Measurements from ENCODE around the gene PLXNB3.

PLXNB3 gene

DNA sequence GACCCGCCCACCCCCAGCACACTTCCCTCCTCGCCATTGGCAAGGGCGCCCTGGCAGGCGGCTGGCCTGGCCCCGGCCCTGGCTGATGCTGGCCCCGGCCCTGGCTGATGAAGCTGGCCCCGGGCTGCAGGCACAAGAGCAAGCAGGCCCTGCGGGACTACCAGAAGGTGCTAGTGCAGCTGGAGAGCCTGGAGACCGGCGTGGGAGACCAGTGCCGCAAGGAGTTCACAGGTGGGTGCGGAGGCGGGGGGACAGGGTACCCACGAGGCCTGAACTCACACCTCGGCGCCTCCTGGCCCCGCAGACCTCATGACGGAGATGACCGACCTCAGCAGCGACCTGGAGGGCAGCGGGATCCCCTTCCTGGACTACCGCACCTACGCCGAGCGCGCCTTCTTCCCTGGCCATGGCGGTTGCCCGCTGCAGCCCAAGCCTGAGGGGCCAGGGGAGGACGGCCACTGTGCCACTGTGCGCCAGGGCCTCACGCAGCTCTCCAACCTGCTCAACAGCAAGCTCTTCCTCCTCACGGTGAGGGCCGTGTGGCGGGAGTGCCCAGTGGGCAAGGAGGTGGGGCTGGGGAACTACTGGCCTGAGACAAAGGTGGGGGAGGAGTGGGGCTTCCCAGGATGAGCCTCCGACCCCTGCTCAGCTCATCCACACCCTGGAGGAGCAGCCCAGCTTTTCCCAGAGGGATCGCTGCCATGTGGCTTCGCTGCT is 10.7 kb downstream of the PLXNB3 start:
- no peak for DNase-seq

GRCh38 chrX:153775293-153776119 is 11.5 kb downstream of the PLXNB3 start:
- no peak for DNase-seq

- DNase-seq = no peak
These were observed 12.1 kb downstream of the PLXNB3 start for GRCh38 chrX:153776120-153776599.

GRCh38 chrX:153776611-153777045 is 12.6 kb downstream of the PLXNB3 start:
- DNase-seq = peak; percentile 22

DNA sequence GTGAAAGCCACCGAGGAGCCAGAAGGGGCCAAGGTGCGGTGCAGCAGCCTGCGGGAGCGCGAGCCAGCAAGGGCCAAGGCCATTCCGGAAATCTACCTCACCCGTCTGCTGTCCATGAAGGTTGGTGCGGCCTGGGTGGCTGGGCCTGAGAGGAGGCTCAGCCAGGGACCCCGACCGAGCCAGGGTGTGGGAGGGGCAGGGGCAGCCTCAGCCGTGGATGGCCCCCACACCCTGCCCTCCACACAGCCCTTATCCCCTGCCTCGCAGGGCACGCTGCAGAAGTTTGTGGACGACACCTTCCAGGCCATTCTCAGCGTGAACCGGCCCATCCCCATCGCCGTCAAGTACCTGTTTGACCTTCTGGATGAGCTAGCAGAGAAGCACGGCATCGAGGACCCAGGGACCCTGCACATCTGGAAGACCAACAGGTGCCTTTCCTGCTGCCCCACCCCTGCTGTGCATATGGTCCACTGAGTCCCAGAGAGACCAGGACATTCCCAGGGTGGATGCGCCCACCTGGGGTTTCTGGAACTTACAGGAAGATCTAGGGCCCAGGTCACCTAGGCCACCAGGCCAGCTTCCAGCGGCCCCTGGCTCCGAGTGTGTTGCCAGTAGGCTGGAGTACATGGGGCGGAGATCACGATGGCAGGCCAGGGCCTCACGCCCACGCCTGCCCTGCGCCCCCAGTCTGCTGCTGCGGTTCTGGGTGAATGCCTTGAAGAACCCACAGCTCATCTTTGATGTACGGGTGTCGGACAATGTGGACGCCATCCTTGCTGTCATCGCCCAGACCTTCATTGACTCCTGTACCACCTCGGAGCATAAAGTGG is 13.4 kb downstream of the PLXNB3 start:
- DNase-seq = no peak

DNA sequence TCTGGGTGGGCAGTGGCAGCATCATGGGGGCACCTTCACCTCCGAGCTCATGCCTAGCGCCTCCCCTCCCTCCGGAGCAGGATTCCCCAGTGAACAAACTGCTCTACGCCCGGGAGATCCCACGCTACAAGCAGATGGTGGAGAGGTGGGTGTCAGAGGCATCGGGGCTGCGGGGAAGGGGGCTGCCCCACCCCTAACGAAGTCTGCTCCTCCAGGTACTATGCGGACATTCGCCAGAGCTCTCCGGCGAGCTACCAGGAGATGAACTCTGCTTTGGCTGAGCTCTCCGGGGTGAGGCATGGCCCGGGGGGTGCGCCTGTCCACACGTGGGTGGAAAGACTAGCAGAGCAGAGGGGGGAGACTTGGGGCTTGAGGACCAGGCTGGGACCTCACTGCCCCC is 14.1 kb downstream of the PLXNB3 start:
- no peak for DNase-seq

GRCh38 chrX:153778684-153779101 is 14.6 kb downstream of the PLXNB3 start:
- no peak for DNase-seq

DNA sequence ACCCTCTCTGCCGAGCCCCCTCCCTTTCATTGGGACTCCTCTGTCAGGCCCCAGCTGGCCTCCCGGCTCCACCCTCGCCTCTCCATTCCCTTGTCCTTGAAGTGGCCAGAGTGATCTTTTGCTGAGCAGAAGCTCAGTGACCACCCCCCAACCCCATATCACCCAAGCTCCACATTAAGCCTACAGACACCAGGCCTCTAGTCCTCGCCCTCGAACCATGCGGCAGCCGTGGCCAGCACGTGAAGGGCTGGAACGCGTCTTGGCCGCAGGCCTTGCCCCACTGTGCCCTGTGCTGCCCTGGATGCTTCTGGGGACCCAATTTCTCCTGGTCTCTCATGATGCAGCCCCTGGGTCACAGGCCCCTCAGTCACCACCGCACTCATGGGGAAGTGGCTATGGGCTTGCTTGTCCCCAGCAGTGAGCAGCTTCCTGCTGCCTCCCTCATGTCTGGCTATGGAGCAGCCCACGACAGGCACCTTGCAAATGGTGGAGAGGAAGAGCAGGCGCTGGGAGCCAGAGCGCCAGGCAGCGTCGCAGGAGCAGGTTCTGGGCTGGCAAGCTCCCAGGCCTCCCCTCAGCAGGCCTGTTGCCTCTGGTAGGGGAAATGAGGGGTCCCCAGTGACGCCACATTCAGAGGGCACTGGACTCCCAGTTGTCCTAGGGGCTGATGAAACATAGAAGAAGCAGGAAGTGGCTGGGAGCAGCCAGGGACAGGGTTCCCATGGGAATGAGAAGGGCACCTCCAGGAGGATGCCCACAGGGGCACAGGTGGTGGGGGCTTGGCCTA is 16.0 kb downstream of the PLXNB3 start:
- no peak for DNase-seq

DNA sequence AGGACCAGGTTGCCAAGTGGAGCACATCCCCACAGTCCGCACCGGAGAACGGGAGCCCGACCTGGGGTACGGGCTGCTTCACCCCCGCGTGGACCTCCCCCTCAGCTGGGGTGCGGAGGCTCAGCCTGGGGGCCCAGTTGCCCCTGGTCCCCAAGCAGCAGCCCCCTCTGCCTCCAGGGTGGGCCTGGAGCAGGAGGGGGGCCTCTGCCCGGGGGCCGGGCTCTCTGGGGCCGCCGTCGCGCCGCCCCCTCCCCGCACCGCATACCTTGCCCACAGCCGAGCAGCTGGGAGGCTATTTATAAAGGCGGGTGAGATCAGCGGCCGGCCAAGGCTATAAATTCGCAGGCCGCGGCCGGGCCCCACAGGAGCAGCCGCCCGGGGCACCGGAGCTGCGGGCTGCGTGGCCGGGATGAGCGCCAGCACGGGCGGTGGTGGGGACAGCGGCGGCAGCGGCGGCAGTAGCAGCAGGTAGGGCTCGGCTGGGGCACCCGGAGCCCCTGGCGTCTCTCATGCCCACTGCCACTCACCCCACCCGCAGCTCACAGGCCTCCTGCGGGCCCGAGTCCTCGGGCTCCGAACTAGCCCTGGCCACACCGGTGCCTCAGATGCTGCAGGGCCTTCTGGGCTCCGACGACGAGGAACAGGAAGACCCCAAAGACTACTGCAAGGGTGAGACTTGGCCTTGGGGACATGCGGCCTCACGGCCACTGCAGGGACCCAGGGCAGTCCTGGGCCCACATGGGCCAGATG is 16.8 kb downstream of the PLXNB3 start, which contains the start of gene SRPK3:
Gene SRPK3, plus strand, starts transcription at position 364 of the 750 bp plus-strand sequence. Its CDS starts 46 bp downstream, at position 410.
- DNase-seq = peak; percentile 12

- no peak for DNase-seq
These were observed 17.5 kb downstream of the PLXNB3 start for GRCh38 chrX:153781428-153782047.

- DNase-seq = peak; percentile 64
These were observed 18.3 kb downstream of the PLXNB3 start for GRCh38 chrX:153782313-153782712.

GRCh38 chrX:153782871-153783270 is 18.8 kb downstream of the PLXNB3 start:
- DNase-seq = no peak

GRCh38 chrX:153783378-153784013 is 19.4 kb downstream of the PLXNB3 start:
- no peak for DNase-seq

DNA sequence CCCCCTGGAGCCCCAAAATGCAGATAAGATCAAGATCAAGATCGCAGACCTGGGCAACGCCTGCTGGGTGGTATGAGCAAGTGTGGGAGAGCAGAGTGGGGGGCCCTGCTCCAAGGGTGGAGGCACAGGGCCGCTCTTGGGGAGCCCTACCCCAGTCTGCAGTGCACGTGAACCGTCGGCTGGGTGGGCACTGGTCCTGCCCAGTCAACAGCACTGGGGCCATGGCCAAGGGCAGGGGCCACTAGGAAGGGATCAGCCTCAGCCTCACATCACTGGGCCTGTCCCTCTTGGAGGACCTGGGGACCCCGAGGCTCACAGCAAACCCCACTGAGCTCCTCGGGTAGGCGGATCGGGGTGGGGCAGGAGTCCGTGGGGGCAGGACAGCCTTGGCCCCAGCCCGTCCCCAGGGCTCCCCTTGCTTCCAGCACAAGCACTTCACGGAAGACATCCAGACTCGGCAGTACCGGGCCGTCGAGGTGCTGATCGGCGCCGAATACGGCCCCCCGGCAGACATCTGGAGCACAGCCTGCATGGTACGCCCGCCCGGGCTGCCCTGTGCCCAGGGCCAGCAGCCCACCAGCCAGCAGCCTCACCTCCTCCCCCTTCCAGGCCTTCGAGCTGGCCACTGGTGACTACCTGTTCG is 20.4 kb downstream of the PLXNB3 start:
- no peak for DNase-seq

- no peak for DNase-seq
These were observed 22.6 kb downstream of the PLXNB3 start for GRCh38 chrX:153786669-153787068.

GRCh38 chrX:153789654-153790053 is 25.6 kb downstream of the PLXNB3 start:
- no peak for DNase-seq

GRCh38 chrX:153791104-153791852 is 27.2 kb downstream of the PLXNB3 start:
- DNase-seq = no peak

DNA sequence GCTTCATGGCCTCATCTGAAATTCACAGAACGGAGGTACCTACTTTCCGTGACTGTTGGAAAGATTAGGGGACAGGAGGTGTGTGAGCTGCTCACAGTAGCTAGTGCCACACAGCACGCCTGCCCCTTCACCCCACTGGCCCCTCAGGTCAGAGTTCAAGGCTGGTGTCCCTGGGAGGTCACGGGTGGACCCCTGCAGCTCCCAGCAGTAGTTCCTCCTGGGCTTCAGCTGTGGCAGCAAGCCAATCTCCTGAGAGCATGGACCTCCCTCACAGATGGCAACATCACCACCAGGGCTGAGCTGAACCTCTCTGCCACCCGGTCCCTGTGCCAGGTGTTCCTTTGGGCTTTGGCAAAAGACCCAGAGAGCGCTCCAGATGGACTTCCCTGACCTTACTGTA is 28.3 kb downstream of the PLXNB3 start:
- DNase-seq = no peak

GRCh38 chrX:153793291-153793690 is 29.2 kb downstream of the PLXNB3 start:
- no peak for DNase-seq
